ENCODE results near the gene CENPV.

DNA sequence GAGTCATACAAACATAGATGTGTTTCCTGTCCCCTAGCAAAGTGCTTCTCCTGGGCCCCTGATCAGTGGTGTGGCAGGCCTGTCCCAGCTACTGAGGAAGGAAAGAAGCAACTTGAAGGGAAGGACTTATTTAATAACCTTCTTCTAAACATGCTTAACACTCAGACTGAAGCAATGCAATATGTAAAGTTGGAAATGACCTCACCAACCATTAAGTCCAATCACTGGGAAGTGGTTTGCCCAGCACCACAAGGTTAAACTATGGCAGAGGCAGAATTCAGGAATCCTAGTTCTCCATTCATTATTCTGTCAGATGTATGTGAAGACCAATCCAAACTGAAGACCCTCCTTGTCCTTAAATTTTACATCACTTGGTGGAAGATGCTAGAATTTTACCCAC lies 39.1 kb downstream of the CENPV start:
- TF ChIP-seq, protein P1, sequence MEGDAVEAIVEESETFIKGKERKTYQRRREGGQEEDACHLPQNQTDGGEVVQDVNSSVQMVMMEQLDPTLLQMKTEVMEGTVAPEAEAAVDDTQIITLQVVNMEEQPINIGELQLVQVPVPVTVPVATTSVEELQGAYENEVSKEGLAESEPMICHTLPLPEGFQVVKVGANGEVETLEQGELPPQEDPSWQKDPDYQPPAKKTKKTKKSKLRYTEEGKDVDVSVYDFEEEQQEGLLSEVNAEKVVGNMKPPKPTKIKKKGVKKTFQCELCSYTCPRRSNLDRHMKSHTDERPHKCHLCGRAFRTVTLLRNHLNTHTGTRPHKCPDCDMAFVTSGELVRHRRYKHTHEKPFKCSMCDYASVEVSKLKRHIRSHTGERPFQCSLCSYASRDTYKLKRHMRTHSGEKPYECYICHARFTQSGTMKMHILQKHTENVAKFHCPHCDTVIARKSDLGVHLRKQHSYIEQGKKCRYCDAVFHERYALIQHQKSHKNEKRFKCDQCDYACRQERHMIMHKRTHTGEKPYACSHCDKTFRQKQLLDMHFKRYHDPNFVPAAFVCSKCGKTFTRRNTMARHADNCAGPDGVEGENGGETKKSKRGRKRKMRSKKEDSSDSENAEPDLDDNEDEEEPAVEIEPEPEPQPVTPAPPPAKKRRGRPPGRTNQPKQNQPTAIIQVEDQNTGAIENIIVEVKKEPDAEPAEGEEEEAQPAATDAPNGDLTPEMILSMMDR (IDR thresholded peaks at IDR 0.05; ENCODE audit: low read depth, low read length, poor library complexity, severe bottlenecking), result no peak
- no peak for TF ChIP-seq EZH2phosphoT487 (IDR thresholded peaks at IDR 0.05; ENCODE audit: borderline replicate concordance, low read length)
